Measurements from ENCODE around the gene NUP62.

- TF ChIP-seq RAD21 (IDR thresholded peaks at IDR 0.05; ENCODE audit: low read length), result no peak
- TF ChIP-seq CHD1 (IDR thresholded peaks at IDR 0.05; ENCODE audit: low read depth, low read length), result no peak
- no peak for TF ChIP-seq CTCF (conservative IDR thresholded peaks at IDR 0.05; ENCODE audit: low read depth, low read length)
- no peak for TF ChIP-seq POLR2A (IDR thresholded peaks at IDR 0.05; ENCODE audit: low read depth, low read length)
- no peak for TF ChIP-seq CEBPB (IDR thresholded peaks at IDR 0.05; ENCODE audit: low read depth, low read length)
- no peak for TF ChIP-seq NFE2L2 (IDR thresholded peaks at IDR 0.05; ENCODE audit: low read depth, low read length)
- no peak for TF ChIP-seq ELK1 (IDR thresholded peaks at IDR 0.05; ENCODE audit: borderline replicate concordance, low read depth, low read length)
- TF ChIP-seq MAFK (IDR thresholded peaks at IDR 0.05; ENCODE audit: low read depth, low read length), result no peak
- no peak for TF ChIP-seq USF2 (IDR thresholded peaks at IDR 0.05; ENCODE audit: low read depth, low read length)
- no peak for TF ChIP-seq BHLHE40 (IDR thresholded peaks at IDR 0.05; ENCODE audit: low read depth, low read length)
- no peak for TF ChIP-seq SMC3 (IDR thresholded peaks at IDR 0.05; ENCODE audit: low read depth, low read length)
- TF ChIP-seq MXI1 (IDR thresholded peaks at IDR 0.05; ENCODE audit: borderline replicate concordance, low read depth, low read length), result no peak
- no peak for TF ChIP-seq MAZ (IDR thresholded peaks at IDR 0.05; ENCODE audit: borderline replicate concordance, low read depth, low read length)
Measured at GRCh38 chr19:49930483-49931011, 1.2 kb upstream of the NUP62 start.
